Measurements from ENCODE around the gene SSBP3.

DNA sequence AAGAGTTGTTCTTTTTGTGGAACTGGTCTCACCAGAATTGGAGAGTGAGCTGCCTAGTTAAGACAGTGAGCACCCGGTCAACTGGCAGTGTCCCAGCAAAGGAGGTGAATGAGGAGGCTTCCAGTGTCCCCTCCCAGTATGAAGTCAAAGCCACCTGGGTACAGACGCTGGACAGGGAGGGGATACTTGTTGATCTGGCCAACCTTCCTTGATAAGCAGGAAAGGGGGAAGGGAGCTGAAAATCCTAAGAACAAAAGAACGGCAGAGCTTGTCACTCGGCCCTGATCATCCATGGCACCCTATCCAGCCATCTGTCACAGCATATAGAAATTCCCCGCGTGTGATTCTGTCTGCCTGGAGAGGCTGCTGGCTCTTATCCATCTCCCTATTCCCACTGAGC lies 91.5 kb downstream of the SSBP3 start:
- TF ChIP-seq, protein P1, sequence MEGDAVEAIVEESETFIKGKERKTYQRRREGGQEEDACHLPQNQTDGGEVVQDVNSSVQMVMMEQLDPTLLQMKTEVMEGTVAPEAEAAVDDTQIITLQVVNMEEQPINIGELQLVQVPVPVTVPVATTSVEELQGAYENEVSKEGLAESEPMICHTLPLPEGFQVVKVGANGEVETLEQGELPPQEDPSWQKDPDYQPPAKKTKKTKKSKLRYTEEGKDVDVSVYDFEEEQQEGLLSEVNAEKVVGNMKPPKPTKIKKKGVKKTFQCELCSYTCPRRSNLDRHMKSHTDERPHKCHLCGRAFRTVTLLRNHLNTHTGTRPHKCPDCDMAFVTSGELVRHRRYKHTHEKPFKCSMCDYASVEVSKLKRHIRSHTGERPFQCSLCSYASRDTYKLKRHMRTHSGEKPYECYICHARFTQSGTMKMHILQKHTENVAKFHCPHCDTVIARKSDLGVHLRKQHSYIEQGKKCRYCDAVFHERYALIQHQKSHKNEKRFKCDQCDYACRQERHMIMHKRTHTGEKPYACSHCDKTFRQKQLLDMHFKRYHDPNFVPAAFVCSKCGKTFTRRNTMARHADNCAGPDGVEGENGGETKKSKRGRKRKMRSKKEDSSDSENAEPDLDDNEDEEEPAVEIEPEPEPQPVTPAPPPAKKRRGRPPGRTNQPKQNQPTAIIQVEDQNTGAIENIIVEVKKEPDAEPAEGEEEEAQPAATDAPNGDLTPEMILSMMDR (IDR thresholded peaks at IDR 0.05; ENCODE audit: insufficient read depth, low read length, poor library complexity, severe bottlenecking): no peak
- TF ChIP-seq EZH2phosphoT487 (conservative IDR thresholded peaks at IDR 0.05; ENCODE audit: low read length): no peak
